ENCODE data around the gene PXDN.

GRCh38 chr2:1584051-1584531 is 160.2 kb downstream of the PXDN start:
- TF ChIP-seq CTCF (IDR thresholded peaks at IDR 0.05) (no peak), ESRRA (CRISPR knock-in tag; IDR thresholded peaks at IDR 0.05; ENCODE audit: borderline replicate concordance) (no peak), OVOL2 (CRISPR knock-in tag; IDR thresholded peaks at IDR 0.05; ENCODE audit: borderline replicate concordance) (no peak), USF1 (CRISPR knock-in tag; IDR thresholded peaks at IDR 0.05) (no peak), PREB (CRISPR knock-in tag; IDR thresholded peaks at IDR 0.05; ENCODE audit: borderline replicate concordance) (no peak), FOXP1 (CRISPR knock-in tag; IDR thresholded peaks at IDR 0.05; ENCODE audit: borderline replicate concordance) (no peak), RELA (CRISPR knock-in tag; IDR thresholded peaks at IDR 0.05; ENCODE audit: borderline replicate concordance) (no peak), ZNF121 (CRISPR knock-in tag; IDR thresholded peaks at IDR 0.05) (no peak)
